MG63 (cell line): Measurements from ENCODE around the gene LIPT1. TPM values are rescaled to one million over a fixed set of nuclear protein-coding genes. Genes with fewer than 3 reads are reported as not detected.

ENCODE experiments used
- DNase-seq: peaks from one replicate; pipeline ENCODE4 v3.0.0-alpha.2; 2020
- H3K27me3 ChIP-seq: fragments of 250-450 bp; sonication (Bioruptor Pico); 2 replicates; pipeline ENCODE4 v1.5.1; 2020; ENCODE audit warnings: mild to moderate bottlenecking, moderate library complexity
- H3K36me3 ChIP-seq: fragments of 250-450 bp; sonication (Bioruptor Pico); 2 replicates; pipeline ENCODE4 v1.5.1; 2020; ENCODE audit warnings: mild to moderate bottlenecking, moderate library complexity
- H3K4me3 ChIP-seq: fragments of 250-450 bp; sonication (Bioruptor Pico); 2 replicates; pipeline ENCODE4 v1.5.1; 2020; ENCODE audit warnings: mild to moderate bottlenecking, moderate library complexity
- H3K9me3 ChIP-seq: fragments of 250-450 bp; sonication (Bioruptor Pico); 2 replicates; pipeline ENCODE4 v1.5.1; 2020; ENCODE audit warnings: mild to moderate bottlenecking, moderate library complexity
- total RNA-seq: library from RNA; depleted of rRNA; stranded (reverse); fragments of >200 nt; shearing (Covaris generic); gene quantifications from 2 replicates; pipeline ENCODE4 v1.2.3, GENCODE V29; 2014; ENCODE audit warnings: low replicate concordance; rRNA removed

LIPT1 gene
- total RNA-seq, 1 experiment from 2014 or later, result 4.2 TPM

DNA sequence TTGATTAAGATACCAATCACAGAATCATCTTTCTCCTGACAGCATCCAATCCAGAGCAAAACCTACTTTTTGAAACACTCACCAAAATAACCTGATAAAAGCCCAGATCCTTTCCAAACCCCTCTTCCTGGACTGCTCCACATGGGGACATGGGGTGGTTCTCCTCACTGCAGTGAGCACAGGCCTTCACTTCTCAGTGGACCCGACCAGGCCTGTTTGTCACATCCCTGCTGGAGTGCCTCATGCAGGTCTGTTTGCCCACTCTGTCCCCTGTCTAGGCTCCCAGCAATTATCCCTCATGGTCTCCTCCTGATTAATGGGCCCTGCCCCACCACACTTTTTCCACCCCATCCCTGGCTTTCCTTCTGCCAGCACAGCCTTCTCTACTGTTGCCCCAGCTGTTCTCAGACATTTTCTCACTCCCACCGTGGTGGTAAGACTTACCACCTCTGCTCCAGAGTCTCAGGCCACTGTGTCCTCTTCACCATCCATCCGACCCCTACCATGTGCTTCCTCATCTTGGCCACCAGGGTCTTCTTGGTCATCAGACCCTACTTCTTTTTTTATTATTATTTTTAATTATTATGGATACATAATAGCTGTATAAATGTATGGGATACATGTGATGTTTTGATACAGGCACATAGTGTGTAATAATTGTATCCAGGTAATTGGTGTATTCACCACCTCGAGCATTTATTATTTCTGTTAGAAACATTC, 47.4 kb downstream of the LIPT1 start:
- H3K27me3 ChIP-seq, result no peaks in the 10 kb centered on the region
- H3K9me3 ChIP-seq, result no peaks in the 10 kb centered on the region
- DNase-seq, result no peak
- no peaks in the 10 kb centered on the region for H3K36me3 ChIP-seq
- no peak overlapping the region for H3K4me3 ChIP-seq

- no peak for DNase-seq
- H3K4me3 ChIP-seq, result no peak overlapping the region
- peaks cover 6% of the 10 kb centered on the region; the same call in 1 of the 2 replicates for H3K36me3 ChIP-seq
- peaks cover 2% of the 10 kb centered on the region; the same call in 1 of the 2 replicates for H3K9me3 ChIP-seq
- no peaks in the 10 kb centered on the region for H3K27me3 ChIP-seq
Observed at GRCh38 chr2:99205491-99205890, 50.7 kb downstream of the LIPT1 start.

Other genes starting within 250 kb of the LIPT1 start
- not detected in 2 replicates for gene CRACDL, start 218.7 kb upstream of the LIPT1 start, total RNA-seq
- gene C2orf15, start 13.3 kb upstream of the LIPT1 start, total RNA-seq, result not detected in 2 replicates
- gene TSGA10, start within 50 bp of the LIPT1 start, total RNA-seq, result not detected in 2 replicates
- gene MITD1, start 26.1 kb downstream of the LIPT1 start, total RNA-seq, result 29.7 and 50.8 TPM in 2 replicates
- gene MRPL30, start 26.2 kb downstream of the LIPT1 start, total RNA-seq, result 50.3 and 59.7 TPM in 2 replicates
- gene LYG2, start 100.7 kb downstream of the LIPT1 start, total RNA-seq, result not detected in 2 replicates
- not detected in 2 replicates for gene LYG1, start 146.2 kb downstream of the LIPT1 start, total RNA-seq
- 92.3 and 129 TPM in 2 replicates for gene TXNDC9, start 181.4 kb downstream of the LIPT1 start, total RNA-seq
- 3.6 and 4.7 TPM in 2 replicates for gene EIF5B, start 182.4 kb downstream of the LIPT1 start, total RNA-seq